ENCODE results near the gene FAM107B.

DNA sequence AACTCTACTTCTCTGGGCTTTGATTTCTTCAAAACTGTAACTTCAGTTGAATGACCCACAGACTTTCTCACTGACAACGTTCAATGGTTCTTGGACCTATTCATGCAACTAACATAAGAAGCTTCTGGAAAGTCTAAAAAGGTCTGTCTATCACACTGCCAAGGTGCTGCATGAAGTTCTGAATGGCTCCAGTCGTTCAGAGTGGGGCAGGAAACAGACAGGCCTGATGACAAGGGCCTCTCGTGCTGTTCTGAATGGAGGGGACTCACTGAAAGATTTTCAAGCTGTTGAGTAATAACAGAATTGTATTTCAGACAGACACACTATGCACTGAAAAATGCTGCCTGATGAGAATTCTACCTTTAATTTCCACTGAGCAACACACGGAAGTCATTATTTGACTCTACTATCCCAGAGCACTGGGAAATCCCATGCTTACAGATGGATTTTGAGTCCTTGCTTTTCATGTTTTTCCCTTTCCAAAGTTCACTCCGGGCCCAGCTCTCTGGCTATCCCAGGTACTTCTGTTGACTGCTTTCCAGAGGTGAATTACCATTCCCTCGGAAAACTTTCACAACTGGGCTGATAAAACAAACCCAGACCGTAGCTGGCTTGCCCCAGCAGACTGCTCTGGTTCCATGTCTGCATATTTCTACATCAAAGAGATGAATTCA is 239.1 kb downstream of the FAM107B start:
- no peak for TF ChIP-seq CEBPB (IDR thresholded peaks at IDR 0.05; ENCODE audit: low read depth, low read length)
- TF ChIP-seq RAD21 (IDR thresholded peaks at IDR 0.05 in 1 of 2, conservative IDR thresholded peaks at IDR 0.05 in 1 of 2; ENCODE audit: low read depth in 2 of 2, low read length in 2 of 2) = no peak
- TF ChIP-seq, protein P1, sequence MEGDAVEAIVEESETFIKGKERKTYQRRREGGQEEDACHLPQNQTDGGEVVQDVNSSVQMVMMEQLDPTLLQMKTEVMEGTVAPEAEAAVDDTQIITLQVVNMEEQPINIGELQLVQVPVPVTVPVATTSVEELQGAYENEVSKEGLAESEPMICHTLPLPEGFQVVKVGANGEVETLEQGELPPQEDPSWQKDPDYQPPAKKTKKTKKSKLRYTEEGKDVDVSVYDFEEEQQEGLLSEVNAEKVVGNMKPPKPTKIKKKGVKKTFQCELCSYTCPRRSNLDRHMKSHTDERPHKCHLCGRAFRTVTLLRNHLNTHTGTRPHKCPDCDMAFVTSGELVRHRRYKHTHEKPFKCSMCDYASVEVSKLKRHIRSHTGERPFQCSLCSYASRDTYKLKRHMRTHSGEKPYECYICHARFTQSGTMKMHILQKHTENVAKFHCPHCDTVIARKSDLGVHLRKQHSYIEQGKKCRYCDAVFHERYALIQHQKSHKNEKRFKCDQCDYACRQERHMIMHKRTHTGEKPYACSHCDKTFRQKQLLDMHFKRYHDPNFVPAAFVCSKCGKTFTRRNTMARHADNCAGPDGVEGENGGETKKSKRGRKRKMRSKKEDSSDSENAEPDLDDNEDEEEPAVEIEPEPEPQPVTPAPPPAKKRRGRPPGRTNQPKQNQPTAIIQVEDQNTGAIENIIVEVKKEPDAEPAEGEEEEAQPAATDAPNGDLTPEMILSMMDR (IDR thresholded peaks at IDR 0.05; ENCODE audit: control extremely low read depth in 1 of 3, insufficient read depth in 1 of 3, low read depth in 1 of 3, low read length in 3 of 3) = no peak
- TF ChIP-seq SP1 (IDR thresholded peaks at IDR 0.05; ENCODE audit: low read depth, low read length) = no peak
- TF ChIP-seq POLR2AphosphoS5 (IDR thresholded peaks at IDR 0.05; ENCODE audit: low read depth, low read length) = no peak
- no peak for TF ChIP-seq RFX5 (IDR thresholded peaks at IDR 0.05; ENCODE audit: borderline replicate concordance, low read depth, low read length)
- no peak for TF ChIP-seq MAFK (IDR thresholded peaks at IDR 0.05; ENCODE audit: low read depth, low read length)
- TF ChIP-seq JUN (IDR thresholded peaks at IDR 0.05; ENCODE audit: low read depth, low read length) = no peak
- no peak for TF ChIP-seq SIX5 (IDR thresholded peaks at IDR 0.05; ENCODE audit: low read depth, low read length)

Data from H1 (cell line).